ENCODE data around the gene SNCAIP. TPM values are rescaled to one million over a fixed set of nuclear protein-coding genes. Genes with fewer than 3 reads are reported as not detected.

SNCAIP gene
- total RNA-seq, 1 experiment from 2014 or later = 0.21 TPM

DNA sequence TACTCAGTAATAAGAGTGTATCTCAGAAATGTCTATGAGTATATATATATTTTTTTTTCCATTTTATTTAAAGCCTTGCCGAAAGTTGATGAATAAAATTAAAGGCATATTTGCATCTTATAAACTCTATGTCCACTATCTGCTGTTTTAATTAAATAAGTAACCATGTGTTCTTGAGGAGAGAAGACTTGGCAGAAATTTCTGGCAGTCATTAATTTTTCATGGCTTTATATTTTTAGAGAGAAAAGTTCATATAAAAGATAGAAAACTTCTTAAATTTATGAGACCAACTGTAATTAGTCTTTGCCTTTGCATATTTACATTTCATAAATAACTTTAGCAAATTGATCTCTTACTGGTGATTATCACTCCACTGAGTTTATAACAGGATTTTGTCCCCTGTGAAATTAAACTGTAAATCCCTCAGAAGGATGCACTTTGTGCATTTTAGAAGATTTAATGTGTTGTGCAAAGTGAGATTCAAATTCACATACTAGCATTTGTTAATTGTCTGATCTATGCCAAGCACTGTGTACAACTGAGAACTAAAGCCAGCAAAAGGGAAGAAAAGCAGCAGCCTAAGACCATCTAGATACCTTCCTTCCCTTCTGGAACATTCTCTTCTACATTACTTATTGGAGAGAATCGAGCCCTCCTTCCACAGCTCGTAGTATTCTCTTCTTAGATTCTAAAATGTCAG, 108.7 kb downstream of the SNCAIP start:
- no TSS peak for BruUV-seq (replicated peaks)
- H3K9me3 Mint-ChIP-seq (ENCODE audit: unreplicated experiment) = no peaks in the 10 kb centered on the region
- CTCF ChIA-PET = interaction anchor here (0.6 to 1.3 kb wide), 8 partner anchors 20 to 1930 kb away, joined by 3 to 10 read pairs (median 3); no protein-coding TSS in a partner anchor
- no peak overlapping the region for H3K4me3 Mint-ChIP-seq (ENCODE audit: unreplicated experiment)
- no peaks in the 10 kb centered on the region for H3K27me3 Mint-ChIP-seq (ENCODE audit: insufficient read depth, unreplicated experiment)
- H3K36me3 Mint-ChIP-seq (ENCODE audit: insufficient read depth, unreplicated experiment) = no peaks in the 10 kb centered on the region
- no peak for TF ChIP-seq CTCF (IDR thresholded peaks at IDR 0.05; ENCODE audit: unreplicated experiment)
- H3K4me1 Mint-ChIP-seq (ENCODE audit: insufficient read depth, unreplicated experiment) = no peaks in the 10 kb centered on the region
- intact Hi-C loops (cut with micrococcal nuclease) = no loop called here
- no peak for DNase-seq (ENCODE audit: unreplicated experiment)
- H3K27ac Mint-ChIP-seq (ENCODE audit: low read depth, unreplicated experiment) = no peak overlapping the region
- POLR2A ChIA-PET = interaction anchor here (0.9 kb wide), 1 partner anchor 19 kb away, joined by 3 read pairs; no protein-coding TSS in a partner anchor

GRCh38 chr5:122421374-122422079, 109.5 kb downstream of the SNCAIP start:
- no peak overlapping the region for H3K4me3 Mint-ChIP-seq (ENCODE audit: unreplicated experiment)
- H3K4me1 Mint-ChIP-seq (ENCODE audit: insufficient read depth, unreplicated experiment) = no peaks in the 10 kb centered on the region
- ChIA-PET CTCF (interaction anchor here (0.6 to 1.2 kb wide), 4 partner anchors 21 to 1930 kb away, joined by 3 to 10 read pairs (median 4); no protein-coding TSS in a partner anchor), POLR2A (no interaction called here)
- TF ChIP-seq CTCF (IDR thresholded peaks at IDR 0.05; ENCODE audit: unreplicated experiment) = no peak
- intact Hi-C loops (cut with micrococcal nuclease) = no loop called here
- no TSS peak for BruUV-seq (replicated peaks)
- H3K9me3 Mint-ChIP-seq (ENCODE audit: unreplicated experiment) = no peaks in the 10 kb centered on the region
- no peaks in the 10 kb centered on the region for H3K36me3 Mint-ChIP-seq (ENCODE audit: insufficient read depth, unreplicated experiment)
- no peaks in the 10 kb centered on the region for H3K27me3 Mint-ChIP-seq (ENCODE audit: insufficient read depth, unreplicated experiment)
- no peak overlapping the region for H3K27ac Mint-ChIP-seq (ENCODE audit: low read depth, unreplicated experiment)
- no peak for DNase-seq (ENCODE audit: unreplicated experiment)

GRCh38 chr5:122423221-122423620, 111.2 kb downstream of the SNCAIP start:
- Mint-ChIP-seq H3K4me1 (ENCODE audit: insufficient read depth, unreplicated experiment) (no peaks in the 10 kb centered on the region), H3K4me3 (ENCODE audit: unreplicated experiment) (no peak overlapping the region), H3K36me3 (ENCODE audit: insufficient read depth, unreplicated experiment) (no peaks in the 10 kb centered on the region), H3K27me3 (ENCODE audit: insufficient read depth, unreplicated experiment) (no peaks in the 10 kb centered on the region), H3K27ac (ENCODE audit: low read depth, unreplicated experiment) (no peak overlapping the region), H3K9me3 (ENCODE audit: unreplicated experiment) (no peaks in the 10 kb centered on the region)
- no peak for TF ChIP-seq CTCF (IDR thresholded peaks at IDR 0.05; ENCODE audit: unreplicated experiment)
- intact Hi-C loops (cut with micrococcal nuclease) = no loop called here
- POLR2A ChIA-PET = interaction anchor here (1.3 to 1.7 kb wide), 4 partner anchors 8 to 56 kb away, joined by 4 to 9 read pairs (median 6); no protein-coding TSS in a partner anchor
- BruUV-seq (replicated peaks) = no TSS peak
- no peak for DNase-seq (ENCODE audit: unreplicated experiment)
- CTCF ChIA-PET = interaction anchor here (0.6 to 5.0 kb wide), 7 partner anchors 7 to 331 kb away, joined by 3 to 63 read pairs (median 5); no protein-coding TSS in a partner anchor

GRCh38 chr5:122424132-122424531, 112.1 kb downstream of the SNCAIP start:
- no TSS peak for BruUV-seq (replicated peaks)
- POLR2A ChIA-PET = interaction anchor here (0.8 to 1.7 kb wide), 8 partner anchors 9 to 241 kb away, joined by 3 to 9 read pairs (median 4); no protein-coding TSS in a partner anchor
- H3K27me3 Mint-ChIP-seq (ENCODE audit: insufficient read depth, unreplicated experiment) = no peaks in the 10 kb centered on the region

More at GRCh38 chr5:122424132-122424531, 112.1 kb downstream of the SNCAIP start:
- Mint-ChIP-seq H3K4me3 (ENCODE audit: unreplicated experiment) (no peak overlapping the region), H3K9me3 (ENCODE audit: unreplicated experiment) (no peaks in the 10 kb centered on the region), H3K36me3 (ENCODE audit: insufficient read depth, unreplicated experiment) (no peaks in the 10 kb centered on the region), H3K4me1 (ENCODE audit: insufficient read depth, unreplicated experiment) (no peaks in the 10 kb centered on the region), H3K27ac (ENCODE audit: low read depth, unreplicated experiment) (no peak overlapping the region)
- no peak for DNase-seq (ENCODE audit: unreplicated experiment)
- CTCF ChIA-PET = interaction anchor here (0.5 to 5.0 kb wide), 10 partner anchors 8 to 348 kb away, joined by 3 to 63 read pairs (median 4); no protein-coding TSS in a partner anchor
- no peak for TF ChIP-seq CTCF (IDR thresholded peaks at IDR 0.05; ENCODE audit: unreplicated experiment)
- intact Hi-C loops (cut with micrococcal nuclease) = no loop called here
